Activated T-helper 1 cell treated with Interleukin-2 at 50 U/mL for 16 hours (primary cell): ENCODE results near the gene UNK.

Experiments used
- DNase-seq: peaks from one replicate; pipeline ENCODE4 v3.0.0-alpha.2; 2020; ENCODE audit warnings: low read depth

UNK gene, protein sequence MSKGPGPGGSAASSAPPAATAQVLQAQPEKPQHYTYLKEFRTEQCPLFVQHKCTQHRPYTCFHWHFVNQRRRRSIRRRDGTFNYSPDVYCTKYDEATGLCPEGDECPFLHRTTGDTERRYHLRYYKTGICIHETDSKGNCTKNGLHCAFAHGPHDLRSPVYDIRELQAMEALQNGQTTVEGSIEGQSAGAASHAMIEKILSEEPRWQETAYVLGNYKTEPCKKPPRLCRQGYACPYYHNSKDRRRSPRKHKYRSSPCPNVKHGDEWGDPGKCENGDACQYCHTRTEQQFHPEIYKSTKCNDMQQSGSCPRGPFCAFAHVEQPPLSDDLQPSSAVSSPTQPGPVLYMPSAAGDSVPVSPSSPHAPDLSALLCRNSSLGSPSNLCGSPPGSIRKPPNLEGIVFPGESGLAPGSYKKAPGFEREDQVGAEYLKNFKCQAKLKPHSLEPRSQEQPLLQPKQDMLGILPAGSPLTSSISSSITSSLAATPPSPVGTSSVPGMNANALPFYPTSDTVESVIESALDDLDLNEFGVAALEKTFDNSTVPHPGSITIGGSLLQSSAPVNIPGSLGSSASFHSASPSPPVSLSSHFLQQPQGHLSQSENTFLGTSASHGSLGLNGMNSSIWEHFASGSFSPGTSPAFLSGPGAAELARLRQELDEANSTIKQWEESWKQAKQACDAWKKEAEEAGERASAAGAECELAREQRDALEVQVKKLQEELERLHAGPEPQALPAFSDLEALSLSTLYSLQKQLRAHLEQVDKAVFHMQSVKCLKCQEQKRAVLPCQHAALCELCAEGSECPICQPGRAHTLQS

DNA sequence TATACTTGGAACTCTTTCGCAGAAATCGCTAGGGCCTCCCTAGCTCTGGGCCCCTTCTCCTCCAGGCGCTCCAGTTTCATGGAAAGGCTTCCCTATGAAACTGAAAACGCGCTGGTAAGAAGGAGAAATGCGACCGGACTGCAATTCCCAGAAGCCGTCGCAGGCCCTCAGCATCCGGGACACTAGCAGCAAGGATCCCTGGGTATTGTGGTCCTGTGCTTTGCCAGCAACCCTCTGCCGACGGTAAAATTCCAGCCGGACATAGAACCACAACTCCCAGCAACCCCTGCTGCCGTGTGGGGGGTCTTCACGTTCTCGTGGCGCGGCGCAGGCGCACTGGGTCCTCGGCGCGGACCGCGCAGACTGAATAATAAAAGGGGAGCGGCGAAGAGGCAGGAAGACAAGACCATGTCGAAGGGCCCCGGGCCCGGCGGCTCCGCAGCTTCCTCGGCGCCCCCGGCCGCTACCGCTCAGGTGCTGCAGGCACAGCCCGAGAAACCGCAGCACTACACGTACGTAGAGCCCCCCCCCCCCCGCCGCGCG is at the start of gene UNK:
Gene UNK (plus strand): TSS at position 334 of the 543 bp plus-strand sequence. CDS start 75 bp downstream, at position 409.
- DNase-seq: peak; percentile 90

DNA sequence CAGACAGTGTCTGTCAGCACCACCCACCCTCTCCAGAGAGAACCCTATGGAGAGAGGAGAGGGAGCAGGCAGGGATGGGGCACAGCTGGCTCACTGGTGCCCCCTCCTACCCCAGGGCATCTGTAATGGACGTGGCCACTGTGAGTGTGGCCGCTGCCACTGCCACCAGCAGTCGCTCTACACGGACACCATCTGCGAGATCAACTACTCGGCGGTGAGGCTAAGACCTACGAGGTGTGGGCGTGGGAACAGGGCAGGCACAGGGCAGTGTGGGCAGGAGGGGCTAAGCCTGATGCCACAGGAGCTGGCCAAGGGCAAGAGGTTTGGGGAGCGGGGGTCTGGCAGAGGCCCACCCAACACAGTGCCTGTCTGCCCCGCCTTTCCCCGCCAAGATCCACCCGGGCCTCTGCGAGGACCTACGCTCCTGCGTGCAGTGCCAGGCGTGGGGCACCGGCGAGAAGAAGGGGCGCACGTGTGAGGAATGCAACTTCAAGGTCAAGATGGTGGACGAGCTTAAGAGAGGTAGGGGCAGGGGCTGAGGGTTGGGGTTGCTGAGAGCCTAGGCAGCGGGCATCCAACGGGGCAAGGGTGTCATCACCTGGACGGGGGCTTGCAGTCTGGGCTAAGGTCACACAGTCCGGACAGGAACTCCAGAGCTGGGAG is 48.3 kb upstream of the UNK start:
- DNase-seq: no peak

DNA sequence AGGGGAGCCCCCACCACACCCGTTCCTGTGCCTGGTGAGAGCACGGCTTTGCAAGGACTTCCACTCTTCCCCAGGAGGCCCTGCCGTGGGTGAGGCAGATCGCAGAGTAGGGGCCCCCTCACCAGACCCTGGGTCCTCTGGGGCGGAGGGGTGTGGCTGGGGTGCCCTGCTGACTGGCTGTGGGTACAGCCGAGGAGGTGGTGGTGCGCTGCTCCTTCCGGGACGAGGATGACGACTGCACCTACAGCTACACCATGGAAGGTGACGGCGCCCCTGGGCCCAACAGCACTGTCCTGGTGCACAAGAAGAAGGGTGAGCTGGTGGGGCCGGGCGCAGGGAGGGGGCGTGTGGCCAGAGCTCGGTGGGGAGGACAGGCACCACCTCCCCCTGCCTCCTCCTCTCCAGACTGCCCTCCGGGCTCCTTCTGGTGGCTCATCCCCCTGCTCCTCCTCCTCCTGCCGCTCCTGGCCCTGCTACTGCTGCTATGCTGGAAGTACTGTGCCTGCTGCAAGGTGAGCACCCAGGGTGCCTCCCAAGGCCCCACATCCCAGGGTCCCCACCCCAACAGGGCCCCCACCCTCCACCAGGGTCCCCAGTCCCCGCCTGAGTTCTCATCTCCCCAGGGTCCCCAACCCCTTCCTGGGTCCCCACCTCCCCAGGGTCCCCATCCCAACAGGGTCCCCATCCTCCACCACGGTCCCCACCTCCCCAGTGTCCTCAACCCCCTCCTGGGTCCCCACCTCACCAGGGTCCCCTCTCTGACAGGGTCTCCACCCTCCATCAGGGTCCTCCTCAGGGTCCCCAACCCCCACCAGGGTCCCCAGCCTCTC is 47.3 kb upstream of the UNK start:
- DNase-seq: no peak

DNA sequence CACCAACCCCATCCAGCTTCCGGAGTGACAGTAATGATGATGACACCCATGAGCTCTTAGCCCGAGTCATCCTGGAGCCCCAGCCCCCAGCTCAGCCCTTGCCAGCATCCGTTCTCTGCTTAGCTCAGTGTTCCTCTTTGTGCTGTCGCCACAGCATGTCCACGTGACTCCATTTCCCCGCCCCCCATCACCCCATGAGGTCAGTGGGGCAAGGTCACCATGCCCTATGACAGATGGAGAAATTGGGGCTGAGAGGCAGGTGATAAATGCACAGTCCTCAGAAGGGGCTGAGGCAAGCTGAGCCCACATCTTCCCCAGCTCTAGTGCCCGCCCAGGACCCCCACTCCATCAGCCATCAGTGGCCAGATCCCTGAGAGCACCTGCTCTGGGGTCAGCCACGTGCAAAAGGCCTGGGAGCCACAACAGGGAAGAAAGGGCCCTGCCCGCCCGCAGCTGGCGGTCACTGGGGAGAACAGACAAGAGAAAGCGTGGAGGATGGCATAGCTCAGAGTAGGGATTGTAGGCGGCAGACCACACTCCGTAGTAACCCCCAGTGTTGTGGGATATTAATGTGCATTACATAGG is 46.3 kb upstream of the UNK start:
- DNase-seq: no peak

DNA sequence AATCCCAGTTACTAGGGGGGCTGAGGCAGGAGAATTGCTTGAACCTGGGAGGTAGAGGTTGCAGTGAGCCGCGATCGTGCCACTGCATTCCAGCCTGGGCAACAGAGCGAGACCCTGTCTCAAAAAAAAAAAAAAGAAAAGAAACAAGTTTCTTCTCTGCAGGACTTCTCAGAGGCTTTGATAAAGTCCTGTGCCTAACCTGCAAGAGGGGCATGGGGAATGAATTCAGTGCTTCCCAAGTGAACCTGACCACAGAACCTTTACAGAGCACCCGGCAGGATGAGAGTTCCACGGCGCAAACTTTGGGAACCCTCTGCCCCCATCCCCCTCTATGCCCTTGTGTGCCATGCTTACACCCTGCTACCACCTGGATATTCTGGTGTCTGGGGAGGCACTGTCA is 45.4 kb upstream of the UNK start:
- no peak for DNase-seq

DNA sequence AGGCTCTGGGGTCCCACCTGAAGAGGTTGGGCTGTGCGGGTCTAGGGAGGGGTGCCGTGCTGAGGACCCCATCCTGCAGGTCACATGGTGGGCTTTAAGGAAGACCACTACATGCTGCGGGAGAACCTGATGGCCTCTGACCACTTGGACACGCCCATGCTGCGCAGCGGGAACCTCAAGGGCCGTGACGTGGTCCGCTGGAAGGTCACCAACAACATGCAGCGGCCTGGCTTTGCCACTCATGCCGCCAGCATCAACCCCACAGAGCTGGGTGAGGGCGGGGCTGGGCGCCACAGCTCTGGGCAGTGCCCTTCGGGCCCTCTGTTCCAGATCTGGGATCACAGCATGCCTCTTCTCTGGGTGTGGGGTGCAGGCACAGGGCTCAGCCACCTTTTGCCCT is 44.8 kb upstream of the UNK start:
- no peak for DNase-seq

DNA sequence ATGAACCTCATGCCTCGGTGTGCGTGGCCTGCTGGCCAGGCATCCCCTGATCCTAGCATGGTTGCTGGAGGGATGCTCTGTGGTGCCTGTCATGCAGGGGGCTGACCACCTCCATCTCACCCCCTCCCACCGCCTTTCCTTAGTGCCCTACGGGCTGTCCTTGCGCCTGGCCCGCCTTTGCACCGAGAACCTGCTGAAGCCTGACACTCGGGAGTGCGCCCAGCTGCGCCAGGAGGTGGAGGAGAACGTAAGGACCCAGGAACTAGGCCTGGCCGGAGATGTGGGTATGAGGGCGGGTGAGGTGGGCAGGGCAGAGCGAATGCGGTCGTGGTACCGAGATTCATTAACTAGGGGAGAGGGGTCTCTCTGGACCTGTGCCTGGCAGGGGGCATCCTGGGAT is 44.4 kb upstream of the UNK start:
- DNase-seq: no peak

DNA sequence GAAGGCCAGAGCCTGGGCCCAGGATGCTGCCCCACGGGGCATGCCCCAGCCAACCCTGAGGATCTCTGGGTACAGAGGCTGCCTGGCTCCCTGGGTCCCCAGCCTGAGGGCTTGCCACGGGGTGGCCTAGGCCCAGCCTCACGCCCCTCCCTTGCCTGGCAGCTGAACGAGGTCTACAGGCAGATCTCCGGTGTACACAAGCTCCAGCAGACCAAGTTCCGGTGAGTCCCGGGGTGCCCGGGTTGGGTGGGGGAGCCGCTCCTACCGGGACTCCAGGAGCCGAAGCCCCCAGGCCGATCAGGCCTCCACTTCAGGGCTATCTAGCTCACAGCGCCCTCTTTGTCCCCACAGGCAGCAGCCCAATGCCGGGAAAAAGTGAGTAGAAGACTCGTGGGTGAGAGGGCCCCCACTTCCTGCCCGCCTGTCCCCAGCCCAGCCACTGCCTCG is 44.0 kb upstream of the UNK start:
- DNase-seq: no peak

DNA sequence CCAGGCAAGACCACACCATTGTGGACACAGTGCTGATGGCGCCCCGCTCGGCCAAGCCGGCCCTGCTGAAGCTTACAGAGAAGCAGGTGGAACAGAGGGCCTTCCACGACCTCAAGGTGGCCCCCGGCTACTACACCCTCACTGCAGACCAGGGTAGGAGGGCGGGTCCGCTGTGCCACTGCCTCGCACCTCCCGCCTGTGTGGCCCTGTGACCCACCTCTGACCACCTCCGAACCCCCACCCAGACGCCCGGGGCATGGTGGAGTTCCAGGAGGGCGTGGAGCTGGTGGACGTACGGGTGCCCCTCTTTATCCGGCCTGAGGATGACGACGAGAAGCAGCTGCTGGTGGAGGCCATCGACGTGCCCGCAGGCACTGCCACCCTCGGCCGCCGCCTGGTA is 42.3 kb upstream of the UNK start:
- no peak for DNase-seq

DNA sequence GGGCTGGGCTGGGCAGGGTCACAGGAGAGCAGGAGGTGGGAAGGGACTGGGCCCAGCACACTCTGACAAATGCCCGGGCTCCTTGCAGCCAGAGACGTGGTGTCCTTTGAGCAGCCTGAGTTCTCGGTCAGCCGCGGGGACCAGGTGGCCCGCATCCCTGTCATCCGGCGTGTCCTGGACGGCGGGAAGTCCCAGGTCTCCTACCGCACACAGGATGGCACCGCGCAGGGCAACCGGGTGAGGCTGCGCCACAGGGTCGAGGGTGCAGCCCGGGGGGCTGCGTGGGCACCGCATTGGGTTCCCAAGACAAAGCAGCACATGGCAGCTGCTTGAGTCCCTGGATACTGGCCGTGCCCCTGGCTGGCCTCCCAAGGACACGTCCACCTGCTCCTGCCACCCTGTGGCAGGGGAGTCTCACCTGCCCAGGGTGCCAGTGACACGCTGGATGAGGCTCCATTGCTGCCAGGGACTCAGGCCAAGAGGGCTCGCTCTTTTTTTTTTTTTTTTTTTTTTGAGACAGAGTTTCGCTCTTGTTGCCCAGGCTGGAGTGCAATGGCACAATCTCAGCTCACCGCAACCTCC is 40.9 kb upstream of the UNK start:
- DNase-seq: no peak

DNA sequence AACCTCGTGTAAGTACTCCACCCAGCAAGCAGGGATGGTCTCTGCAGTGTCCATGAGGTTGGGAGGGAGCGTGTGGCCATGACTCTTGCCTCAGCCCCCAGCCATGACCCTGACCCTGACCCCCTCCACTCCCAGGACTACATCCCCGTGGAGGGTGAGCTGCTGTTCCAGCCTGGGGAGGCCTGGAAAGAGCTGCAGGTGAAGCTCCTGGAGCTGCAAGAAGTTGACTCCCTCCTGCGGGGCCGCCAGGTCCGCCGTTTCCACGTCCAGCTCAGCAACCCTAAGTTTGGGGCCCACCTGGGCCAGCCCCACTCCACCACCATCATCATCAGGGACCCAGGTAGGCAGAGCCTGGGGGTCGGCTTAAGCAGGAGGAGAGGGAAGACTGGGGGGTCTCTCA is 35.9 kb upstream of the UNK start:
- DNase-seq: no peak

DNA sequence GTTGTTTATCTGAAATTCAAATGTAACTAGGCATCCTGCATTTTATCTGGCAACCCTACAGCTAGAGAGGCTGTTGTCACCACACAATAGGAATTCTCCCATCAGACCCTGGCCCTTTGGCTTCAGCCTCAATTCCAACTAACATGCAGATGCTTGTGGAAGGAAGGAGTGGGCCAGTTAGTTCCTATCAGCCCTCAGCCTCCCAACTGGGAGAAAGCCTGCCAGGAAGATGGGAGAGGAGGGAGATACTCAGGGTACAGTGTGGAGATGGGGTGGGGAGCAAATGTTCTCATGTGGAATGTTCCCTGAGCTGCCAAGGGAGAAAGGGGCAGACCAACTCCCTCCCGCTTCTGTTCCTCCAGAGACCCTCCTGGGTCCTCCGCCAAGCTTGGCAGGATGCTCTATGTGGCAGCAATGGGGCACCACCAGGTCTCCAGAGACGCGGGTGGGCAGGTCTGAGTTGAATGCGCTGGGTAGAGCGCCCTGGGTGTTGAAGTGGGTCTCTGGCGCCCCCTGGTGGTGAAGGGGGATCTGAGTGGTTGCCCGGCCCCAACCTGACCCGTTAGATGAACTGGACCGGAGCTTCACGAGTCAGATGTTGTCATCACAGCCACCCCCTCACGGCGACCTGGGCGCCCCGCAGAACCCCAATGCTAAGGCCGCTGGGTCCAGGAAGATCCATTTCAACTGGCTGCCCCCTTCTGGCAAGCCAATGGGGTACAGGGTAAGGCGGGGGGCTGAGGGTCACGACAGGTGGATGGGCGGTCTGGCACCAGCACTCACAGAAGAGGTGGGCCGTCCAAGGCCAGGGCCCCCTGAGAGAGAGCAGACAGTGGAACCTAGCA is 34.8 kb upstream of the UNK start:
- peak; percentile 78 for DNase-seq

DNA sequence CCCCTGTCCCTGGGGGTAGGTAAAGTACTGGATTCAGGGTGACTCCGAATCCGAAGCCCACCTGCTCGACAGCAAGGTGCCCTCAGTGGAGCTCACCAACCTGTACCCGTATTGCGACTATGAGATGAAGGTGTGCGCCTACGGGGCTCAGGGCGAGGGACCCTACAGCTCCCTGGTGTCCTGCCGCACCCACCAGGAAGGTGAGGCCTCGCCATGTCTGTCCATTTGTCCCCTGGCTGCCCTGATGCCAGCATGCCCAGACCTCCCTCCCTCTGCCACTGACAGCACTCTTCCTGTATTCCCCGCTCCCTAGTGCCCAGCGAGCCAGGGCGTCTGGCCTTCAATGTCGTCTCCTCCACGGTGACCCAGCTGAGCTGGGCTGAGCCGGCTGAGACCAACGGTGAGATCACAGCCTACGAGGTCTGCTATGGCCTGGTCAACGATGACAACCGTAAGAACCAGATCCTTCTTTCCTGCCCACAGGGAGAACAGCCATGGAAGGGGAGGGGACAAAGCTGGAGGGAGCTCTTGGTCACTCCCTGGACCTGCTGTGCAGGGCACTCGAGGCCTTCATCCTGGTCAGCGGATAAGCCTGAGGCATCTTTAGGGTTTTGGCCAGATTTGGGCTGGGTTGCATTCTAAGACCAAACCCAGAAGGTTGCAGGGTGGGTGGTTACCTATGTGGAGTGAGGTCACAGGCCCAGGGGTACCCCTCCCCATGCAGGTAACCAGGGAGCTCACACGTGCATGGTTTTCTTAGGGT is 33.8 kb upstream of the UNK start:
- no peak for DNase-seq

DNA sequence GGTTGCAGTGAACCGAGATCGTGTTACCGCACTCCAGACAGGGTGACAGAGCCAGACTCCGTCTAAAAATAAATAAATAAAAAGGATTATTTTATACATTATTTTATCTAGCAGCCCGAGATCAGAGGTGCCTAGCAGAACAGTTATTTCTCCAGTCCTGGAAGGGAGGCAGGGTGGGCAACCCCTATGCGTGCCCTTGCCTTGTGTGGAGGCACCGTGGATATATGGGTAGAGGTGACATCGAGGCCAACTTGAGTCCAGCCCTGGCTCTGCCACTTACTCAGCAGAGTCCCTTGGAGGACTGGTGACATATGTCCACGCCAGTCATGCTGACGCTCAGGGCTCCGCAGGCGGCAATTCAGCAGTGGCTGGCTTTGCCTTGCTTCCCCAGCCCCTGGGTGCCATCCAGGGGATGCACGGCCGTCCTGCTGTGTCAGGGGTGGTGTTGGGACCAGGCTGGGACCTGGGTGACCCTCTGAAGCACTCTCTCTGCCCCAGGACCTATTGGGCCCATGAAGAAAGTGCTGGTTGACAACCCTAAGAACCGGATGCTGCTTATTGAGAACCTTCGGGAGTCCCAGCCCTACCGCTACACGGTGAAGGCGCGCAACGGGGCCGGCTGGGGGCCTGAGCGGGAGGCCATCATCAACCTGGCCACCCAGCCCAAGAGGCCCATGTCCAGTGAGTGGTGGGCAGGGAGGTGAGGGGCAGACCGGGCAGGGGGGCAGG is 32.8 kb upstream of the UNK start:
- no peak for DNase-seq

DNA sequence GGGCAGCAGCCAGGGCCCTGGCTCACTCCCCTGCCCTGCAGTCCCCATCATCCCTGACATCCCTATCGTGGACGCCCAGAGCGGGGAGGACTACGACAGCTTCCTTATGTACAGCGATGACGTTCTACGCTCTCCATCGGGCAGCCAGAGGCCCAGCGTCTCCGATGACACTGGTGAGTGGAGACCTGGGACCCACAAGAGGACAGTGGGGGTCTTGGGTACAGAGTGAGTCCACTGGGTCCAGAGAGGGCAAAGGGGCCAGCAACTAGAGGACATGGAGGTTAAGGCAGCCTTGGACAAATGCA is 32.2 kb upstream of the UNK start:
- no peak for DNase-seq

DNA sequence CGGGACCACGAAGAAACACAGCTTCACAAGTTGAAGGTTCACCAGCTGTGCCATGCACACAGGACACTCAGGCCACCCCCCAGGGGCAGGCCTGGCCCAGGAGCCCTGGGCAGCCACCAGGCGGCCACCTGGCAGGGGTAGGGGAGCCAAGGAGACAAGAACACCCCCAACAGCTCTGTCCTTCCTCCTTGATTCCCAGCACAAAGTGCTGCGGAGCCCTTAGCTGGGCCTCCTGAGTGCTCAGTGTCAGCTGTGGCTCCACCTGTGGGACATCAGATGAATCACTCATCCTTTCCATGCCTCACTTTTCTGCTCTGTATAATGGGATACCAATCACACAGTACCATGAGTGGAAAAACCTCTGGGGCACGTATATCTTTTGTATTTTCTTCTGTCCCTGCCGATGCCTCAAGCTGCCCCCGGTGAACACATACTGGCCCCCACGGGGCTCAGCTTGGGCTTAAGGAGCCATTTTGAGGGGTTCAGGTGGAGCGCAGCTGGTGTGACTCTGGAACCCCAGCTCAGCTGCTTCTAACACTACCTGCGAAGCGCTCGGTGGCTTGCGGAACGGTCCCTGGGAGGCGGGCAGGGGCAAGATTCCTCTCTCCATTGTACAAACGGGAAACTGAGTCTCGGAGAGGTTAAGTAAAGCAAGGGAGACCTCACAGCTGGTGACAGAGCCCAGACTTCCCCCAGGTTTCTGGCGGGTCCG is 31.6 kb upstream of the UNK start:
- DNase-seq: no peak

DNA sequence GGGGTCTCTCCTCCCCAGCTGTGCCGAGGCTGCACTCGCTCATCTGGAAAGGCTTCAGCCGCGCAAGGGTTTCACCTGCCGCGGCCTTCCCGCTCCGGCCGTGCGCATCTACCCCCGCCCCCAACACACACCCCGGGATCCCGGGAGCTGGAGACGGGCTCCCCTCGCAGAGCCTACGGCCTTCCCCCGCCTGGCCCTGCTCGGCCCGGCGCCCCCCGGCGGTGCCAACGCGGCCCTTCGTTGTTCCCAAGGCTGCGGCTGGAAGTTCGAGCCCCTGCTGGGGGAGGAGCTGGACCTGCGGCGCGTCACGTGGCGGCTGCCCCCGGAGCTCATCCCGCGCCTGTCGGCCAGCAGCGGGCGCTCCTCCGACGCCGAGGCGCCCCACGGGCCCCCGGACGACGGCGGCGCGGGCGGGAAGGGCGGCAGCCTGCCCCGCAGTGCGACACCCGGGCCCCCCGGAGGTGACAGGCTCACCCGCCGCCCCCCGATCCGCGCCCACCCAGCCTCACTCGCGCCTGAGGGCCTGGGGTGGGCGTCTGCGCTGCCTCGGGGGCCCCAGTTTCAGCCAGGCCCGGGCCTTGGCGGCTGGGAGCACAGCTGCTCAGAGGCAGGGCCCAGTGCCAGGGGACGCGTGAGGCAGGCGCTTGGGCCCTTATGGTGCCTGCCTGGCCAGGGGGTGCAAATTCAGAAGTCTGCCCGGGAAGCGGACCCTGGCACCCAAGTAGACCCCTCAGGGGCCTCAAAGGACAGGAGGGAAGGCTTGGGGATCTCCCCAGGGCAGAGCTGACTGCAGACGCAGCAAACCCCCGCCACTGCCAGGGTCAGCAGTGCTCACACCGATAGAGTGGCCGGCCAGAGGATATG is 30.9 kb upstream of the UNK start:
- DNase-seq: peak; percentile 62
